Epithelial cell of esophagus (primary cell): ENCODE data around the gene OPN3.

Experiments used
- DNase-seq: peaks from one replicate; pipeline ENCODE4 v3.0.0; 2010; ENCODE audit warnings: low read depth
- H3K4me3 ChIP-seq: 2 replicates; pipeline ENCODE4 v1.5.1; 2011; ENCODE audit warnings: mild to moderate bottlenecking, low read length, control low read depth
- CTCF ChIP-seq: IDR thresholded peaks from 2 replicates; pipeline ENCODE4 v1.5.1; 2011; ENCODE audit warnings: low read depth, mild to moderate bottlenecking, low read length, control low read depth, inconsistent platforms; ENCODE audit not compliant: insufficient read depth; ENCODE audit errors: missing control alignments

The OPN3 gene

GRCh38 chr1:241645199-241645598 is 5.0 kb upstream of the OPN3 start:
- TF ChIP-seq CTCF, result no peak
- no peak for DNase-seq
- no peak overlapping the region for H3K4me3 ChIP-seq

GRCh38 chr1:241644259-241644658 is 4.1 kb upstream of the OPN3 start:
- no peak for TF ChIP-seq CTCF
- no peak for DNase-seq
- H3K4me3 ChIP-seq, result no peak overlapping the region

- TF ChIP-seq CTCF, result no peak
- no peak overlapping the region for H3K4me3 ChIP-seq
- no peak for DNase-seq
These were observed 2.4 kb upstream of the OPN3 start for GRCh38 chr1:241642593-241642944.

GRCh38 chr1:241641773-241642592 is 1.8 kb upstream of the OPN3 start:
- TF ChIP-seq CTCF, result no peak
- DNase-seq, result peak; percentile 70
- H3K4me3 ChIP-seq, result no peak overlapping the region

- peak overlapping the region; percentile 40 for H3K4me3 ChIP-seq
- no peak for TF ChIP-seq CTCF
- peak; percentile 65 for DNase-seq
These were observed 876 bp upstream of the OPN3 start for GRCh38 chr1:241640867-241641622.

GRCh38 chr1:241639623-241640148 is 483 bp downstream of the OPN3 start:
- TF ChIP-seq CTCF, result no peak
- peak; percentile 54 for DNase-seq
- H3K4me3 ChIP-seq, result peak overlapping the region; percentile 93
